Ammon's horn (tissue), 1 donor: ENCODE data around the gene PCDHA5.

Source experiments
- DNase-seq: peaks from one replicate; pipeline ENCODE4 v3.0.0-alpha.2; 2016; ENCODE audit warnings: low spot score

PCDHA5 gene

DNA sequence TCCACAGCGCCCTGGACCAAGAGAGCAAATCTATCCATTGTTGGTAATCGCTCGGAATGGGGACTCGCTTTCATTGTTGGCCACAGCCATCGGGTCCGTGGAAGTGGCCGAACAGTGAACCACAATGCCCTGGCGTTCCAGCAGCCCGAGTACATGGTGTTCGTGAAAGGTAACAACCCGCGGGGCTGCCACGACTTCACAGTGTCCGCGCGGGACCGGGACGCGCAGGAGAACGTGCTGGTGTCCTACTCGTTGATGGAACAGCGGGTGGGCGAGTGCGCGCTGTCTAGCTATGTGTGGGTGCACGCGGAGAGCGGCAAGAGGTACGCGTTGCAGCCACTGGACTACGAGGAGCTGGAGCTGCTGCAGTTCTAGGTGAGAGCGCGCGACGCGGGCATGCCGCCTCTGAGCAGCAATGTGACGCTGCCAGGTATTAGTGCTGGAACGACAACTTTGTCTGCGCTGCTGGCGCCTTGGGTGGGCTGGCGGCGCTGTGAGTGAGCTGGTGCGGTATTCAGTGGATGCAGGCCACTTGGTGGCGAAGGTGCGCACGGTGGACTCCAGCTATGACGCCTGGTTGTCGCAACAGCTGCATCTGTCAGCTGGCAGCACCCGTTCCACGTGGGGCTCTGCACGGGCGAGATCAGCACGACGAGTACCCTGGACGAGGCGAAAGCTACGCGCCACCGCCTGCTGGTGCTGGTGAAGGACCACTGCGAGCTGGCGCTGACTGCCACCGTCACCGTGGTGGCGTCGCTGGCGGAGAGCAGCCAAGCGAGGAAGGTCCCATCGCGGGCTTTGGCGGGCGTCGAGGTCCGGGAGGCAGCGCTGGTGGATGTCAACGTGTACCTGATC, 41.3 kb downstream of the PCDHA5 start:
- DNase-seq = no peak

DNA sequence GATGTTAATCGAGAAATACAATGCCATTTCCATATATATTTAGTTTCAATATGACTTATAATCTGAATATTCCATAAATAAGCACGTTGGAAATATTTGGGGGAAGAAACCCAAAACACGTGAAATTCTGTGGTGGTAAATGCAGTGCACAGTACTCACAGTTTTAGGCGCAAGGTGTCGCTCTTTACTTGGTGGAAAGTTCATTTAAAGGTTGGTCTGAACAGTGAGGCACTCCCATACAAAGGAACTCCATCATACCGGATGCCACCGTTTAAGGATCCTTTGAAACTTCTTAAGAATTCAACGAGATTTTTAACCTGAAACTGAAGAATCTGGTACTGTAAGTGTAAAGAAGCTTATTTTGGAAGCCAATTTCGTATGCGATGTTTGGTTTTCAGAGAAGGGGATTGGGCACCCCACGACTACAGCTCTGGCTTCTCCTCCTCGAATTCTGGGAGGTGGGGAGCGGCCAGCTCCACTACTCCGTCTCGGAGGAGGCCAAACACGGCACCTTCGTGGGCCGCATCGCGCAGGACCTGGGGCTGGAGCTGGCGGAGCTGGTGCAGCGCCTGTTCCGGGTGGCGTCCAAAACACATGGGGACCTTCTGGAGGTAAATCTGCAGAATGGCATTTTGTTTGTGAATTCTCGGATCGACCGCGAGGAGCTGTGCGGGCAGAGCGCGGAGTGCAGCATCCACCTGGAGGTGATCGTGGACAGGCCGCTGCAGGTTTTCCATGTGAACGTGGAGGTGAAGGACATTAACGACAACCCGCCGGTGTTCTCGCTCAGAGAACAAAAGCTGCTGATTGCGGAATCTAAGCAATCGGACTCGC, 47.5 kb downstream of the PCDHA5 start, which contains the start of gene PCDHA11:
Gene PCDHA11 (plus strand): TSS at position 237 of the 834 bp plus-strand sequence. CDS start 147 bp downstream, at position 384.
- DNase-seq = peak; percentile 61

DNA sequence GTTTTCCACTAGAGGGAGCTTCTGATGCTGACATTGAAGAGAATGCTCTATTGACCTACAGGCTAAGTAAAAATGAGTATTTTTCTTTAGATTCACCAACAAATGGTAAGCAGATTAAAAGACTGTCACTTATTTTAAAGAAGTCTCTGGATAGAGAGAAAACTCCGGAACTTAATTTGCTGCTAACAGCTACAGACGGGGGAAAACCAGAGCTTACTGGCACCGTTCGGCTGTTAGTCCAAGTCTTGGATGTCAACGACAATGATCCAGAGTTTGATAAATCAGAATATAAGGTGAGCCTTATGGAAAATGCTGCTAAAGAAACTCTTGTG, 48.1 kb downstream of the PCDHA5 start:
- no peak for DNase-seq

DNA sequence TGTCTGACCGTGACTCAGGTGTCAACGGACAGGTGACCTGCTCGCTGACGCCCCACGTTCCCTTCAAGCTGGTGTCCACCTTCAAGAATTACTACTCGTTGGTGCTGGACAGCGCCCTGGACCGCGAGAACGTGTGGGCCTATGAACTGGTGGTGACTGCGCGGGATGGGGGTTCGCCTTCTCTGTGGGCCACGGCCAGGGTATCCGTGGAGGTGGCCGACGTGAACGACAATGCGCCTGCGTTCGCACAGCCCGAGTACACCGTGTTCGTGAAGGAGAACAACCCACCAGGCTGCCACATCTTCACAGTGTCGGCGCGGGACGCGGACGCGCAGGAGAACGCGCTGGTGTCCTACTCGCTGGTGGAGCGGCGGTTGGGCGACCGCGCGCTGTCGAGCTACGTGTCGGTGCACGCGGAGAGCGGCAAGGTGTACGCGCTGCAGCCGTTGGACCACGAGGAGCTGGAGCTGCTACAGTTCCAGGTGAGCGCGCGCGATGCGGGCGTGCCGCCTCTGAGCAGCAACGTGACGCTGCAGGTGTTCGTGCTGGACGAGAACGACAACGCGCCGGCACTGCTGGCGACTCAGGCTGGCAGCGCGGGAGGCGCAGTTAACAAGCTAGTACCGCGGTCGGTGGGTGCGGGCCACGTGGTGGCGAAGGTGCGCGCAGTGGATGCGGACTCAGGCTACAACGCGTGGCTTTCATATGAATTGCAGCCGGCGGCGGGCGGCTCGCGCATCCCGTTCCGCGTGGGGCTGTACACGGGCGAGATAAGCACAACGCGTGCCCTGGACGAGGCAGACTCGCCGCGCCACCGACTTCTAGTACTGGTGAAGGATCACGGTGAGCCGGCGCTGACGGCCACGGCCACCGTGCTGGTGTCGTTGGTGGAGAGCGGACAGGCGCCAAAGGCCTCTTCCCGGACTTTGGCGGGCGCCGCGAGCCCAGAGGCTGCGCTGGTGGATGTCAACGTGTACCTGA, 49.1 kb downstream of the PCDHA5 start:
- DNase-seq = no peak
